DMS53 (cell line): Measurements from ENCODE around the gene TMC6.
"Not testable (repeated sequence)": the region's sequence is repeated elsewhere in the genome, so short reads cannot be mapped to it uniquely, and the experiment has no call there.

ENCODE experiments used
- DNase-seq: peaks from one replicate; lab custom pipeline; 2025; lab: John Stamatoyannopoulos, UW

The TMC6 gene

GRCh38 chr17:78075545-78075944 lies 53.0 kb downstream of the TMC6 start:
- DNase-seq, result no peak

DNA sequence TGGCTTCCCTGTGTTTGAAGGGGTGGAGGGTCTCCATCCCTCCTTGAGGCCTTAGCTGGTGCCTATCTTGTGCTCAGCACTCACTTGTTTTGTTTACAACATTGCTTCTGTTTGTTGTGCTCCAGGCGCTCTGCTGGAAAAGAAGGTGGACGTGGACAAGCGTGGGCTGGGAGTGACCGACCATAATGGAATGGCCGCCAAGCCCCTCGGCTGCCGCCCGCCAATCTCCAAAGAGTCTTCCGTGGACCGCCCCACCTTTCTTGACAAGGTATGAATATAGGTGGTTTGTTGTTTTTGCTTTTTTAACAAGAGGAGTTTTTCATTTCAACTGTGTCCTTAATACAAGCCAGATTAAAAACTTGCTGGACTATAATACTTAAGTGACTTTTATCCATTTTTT lies 53.5 kb downstream of the TMC6 start:
- no peak for DNase-seq

- DNase-seq, result no peak
Measured at GRCh38 chr17:78072961-78073360, 55.6 kb downstream of the TMC6 start.

- DNase-seq, result no peak
Measured at GRCh38 chr17:78069695-78070094, 58.9 kb downstream of the TMC6 start.

GRCh38 chr17:78066976-78067375 lies 61.6 kb downstream of the TMC6 start:
- DNase-seq, result not testable (repeated sequence)

- DNase-seq, result no peak
Measured at GRCh38 chr17:78064708-78065107, 63.8 kb downstream of the TMC6 start.

- DNase-seq, result no peak
Measured at GRCh38 chr17:78063489-78063888, 65.1 kb downstream of the TMC6 start.

DNA sequence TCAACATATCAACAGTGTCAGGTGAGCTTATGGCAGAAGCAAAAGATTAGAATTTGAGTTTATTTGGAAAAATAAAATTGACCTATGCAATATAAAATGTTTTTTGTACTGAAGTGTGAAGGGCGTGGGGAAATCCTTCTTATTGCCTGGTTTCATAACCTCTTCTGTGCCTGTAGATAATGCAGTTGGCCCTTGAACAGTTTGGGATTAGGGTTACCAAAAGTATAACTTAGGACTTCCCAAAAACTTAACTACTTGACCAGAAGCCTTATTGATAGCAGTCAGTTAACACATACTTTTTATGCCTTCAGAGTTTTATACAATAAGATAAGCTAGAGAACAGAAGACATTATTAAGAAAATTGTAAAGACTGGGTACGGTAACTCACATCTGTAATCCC lies 66.0 kb downstream of the TMC6 start:
- DNase-seq, result no peak
